Breast epithelium (tissue), 3 donors: Measurements from ENCODE around the gene TSEN54.

ENCODE experiments used
- CTCF ChIP-seq, 3 donors: fragments of 450-650 bp; IDR thresholded peaks; one replicate each; pipeline ENCODE4 v1.5.1; 2016 to 2017; ENCODE audit warnings: antibody characterized with exemption in 3 of 3, mild to moderate bottlenecking in 3 of 3, moderate library complexity in 3 of 3
- POLR2A ChIP-seq: fragments of 450-650 bp; IDR thresholded peaks from one replicate; pipeline ENCODE4 v1.6.1; 2016; ENCODE audit warnings: antibody characterized with exemption, mild to moderate bottlenecking, moderate library complexity
- POLR2AphosphoS5 ChIP-seq, 3 donors: sonication (generic); formaldehyde crosslinking; IDR thresholded peaks; one replicate each; pipeline ENCODE4 v1.6.1; 2017; ENCODE audit warnings: antibody characterized with exemption in 3 of 3

- TF ChIP-seq POLR2A (no peak), CTCF (IDR thresholded peaks at IDR 0.05) (no peak), POLR2AphosphoS5 (IDR thresholded peaks at IDR 0.05) (no peak)
Measured at GRCh38 chr17:75544250-75544649, 27.9 kb downstream of the TSEN54 start.
